GM06990 (cell line): ENCODE measurements around the gene ZPBP2.

Experiments
- DNase-seq: peaks from one replicate; pipeline ENCODE4 v3.0.0-alpha.2; 2011; ENCODE audit not compliant: insufficient read length; ENCODE audit errors: extremely low read depth
- H3K27me3 ChIP-seq: replicated peaks from 2 replicates; pipeline ENCODE4 v1.6.0; 2011; ENCODE audit warnings: low read length; ENCODE audit not compliant: control insufficient read depth, insufficient read depth
- H3K36me3 ChIP-seq: 2 replicates; pipeline ENCODE4 v1.5.1; 2011; ENCODE audit warnings: low read length; ENCODE audit not compliant: control insufficient read depth, insufficient read depth
- H3K4me3 ChIP-seq: replicated peaks from 2 replicates; pipeline ENCODE4 v1.5.1; 2011; ENCODE audit warnings: low read depth, mild to moderate bottlenecking, control low read depth, low read length
- TF ChIP-seq, protein P1 (sequence below): IDR thresholded peaks from 2 replicates; pipeline ENCODE4 v1.5.1; 2011; ENCODE audit warnings: low read length, control low read depth, mild to moderate bottlenecking, inconsistent platforms; ENCODE audit not compliant: insufficient read depth, poor library complexity, severe bottlenecking

Gene ZPBP2

DNA sequence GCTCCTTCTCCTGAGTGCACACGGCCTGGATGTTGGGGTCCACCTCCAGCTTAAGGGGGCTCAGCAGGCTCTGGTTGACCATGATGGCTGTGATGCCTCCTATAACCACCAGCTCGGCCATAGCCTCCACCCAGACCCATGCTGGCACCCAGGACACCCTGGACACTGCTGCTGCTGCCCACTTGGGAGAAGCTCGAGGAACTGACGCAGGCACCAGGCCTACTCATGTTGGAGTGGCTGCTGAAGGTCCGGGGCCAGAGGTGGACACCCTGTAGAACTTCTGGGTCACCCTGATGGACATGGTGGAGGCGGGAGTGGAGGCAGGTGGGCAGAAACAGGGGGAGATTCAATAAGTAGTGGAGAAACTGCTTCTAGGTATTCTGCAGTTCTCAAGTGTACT lies 31.9 kb upstream of the ZPBP2 start:
- peaks cover 24% of the 10 kb centered on the region for H3K36me3 ChIP-seq
- H3K27me3 ChIP-seq, result no peaks in the 10 kb centered on the region
- no peak for DNase-seq
- TF ChIP-seq, protein P1, sequence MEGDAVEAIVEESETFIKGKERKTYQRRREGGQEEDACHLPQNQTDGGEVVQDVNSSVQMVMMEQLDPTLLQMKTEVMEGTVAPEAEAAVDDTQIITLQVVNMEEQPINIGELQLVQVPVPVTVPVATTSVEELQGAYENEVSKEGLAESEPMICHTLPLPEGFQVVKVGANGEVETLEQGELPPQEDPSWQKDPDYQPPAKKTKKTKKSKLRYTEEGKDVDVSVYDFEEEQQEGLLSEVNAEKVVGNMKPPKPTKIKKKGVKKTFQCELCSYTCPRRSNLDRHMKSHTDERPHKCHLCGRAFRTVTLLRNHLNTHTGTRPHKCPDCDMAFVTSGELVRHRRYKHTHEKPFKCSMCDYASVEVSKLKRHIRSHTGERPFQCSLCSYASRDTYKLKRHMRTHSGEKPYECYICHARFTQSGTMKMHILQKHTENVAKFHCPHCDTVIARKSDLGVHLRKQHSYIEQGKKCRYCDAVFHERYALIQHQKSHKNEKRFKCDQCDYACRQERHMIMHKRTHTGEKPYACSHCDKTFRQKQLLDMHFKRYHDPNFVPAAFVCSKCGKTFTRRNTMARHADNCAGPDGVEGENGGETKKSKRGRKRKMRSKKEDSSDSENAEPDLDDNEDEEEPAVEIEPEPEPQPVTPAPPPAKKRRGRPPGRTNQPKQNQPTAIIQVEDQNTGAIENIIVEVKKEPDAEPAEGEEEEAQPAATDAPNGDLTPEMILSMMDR, result no peak
- H3K4me3 ChIP-seq, result no peak overlapping the region

DNA sequence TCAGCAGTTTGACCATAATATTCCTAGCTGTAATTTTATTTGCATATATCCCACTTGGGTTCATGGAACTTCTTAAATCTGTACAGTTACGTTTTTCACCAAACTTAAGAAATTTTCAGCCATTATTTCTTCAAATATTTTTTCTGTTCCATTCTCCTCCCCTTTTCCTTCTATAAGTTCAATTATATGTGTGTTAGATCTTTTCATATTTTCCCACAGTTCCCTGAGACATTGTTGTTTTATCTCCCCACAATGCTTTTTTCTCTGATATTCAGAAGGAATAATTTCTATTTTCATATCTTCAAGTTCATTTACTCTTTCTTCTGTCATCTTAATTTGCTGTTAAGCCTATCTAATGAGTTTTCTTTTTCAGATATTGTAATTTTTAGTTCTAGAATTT lies 29.9 kb upstream of the ZPBP2 start:
- H3K36me3 ChIP-seq, result peaks cover 26% of the 10 kb centered on the region
- no peaks in the 10 kb centered on the region for H3K27me3 ChIP-seq
- TF ChIP-seq, protein P1, result no peak
- DNase-seq, result no peak
- no peak overlapping the region for H3K4me3 ChIP-seq

DNA sequence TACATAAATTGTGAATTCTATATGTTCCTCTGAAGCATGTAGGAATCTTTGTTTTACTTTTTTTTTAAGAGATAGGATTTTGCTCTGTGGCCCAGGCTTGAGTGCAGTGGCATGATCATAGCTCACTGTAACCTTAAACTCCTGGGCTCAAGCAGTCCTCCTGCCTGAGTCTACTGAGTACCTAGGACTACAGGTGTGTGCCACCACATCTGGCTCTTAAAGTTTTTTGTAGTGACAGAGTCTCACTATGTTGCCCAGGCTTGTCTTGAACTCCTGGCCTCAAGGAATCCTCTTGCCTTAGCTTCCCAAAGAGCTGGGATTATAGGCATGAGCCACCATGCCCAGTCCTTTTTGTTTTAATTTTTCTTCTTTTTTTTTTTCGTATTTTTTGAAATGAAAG lies 29.2 kb upstream of the ZPBP2 start:
- H3K27me3 ChIP-seq, result no peaks in the 10 kb centered on the region
- no peak for DNase-seq
- peaks cover 26% of the 10 kb centered on the region for H3K36me3 ChIP-seq
- TF ChIP-seq, protein P1, result no peak
- H3K4me3 ChIP-seq, result no peak overlapping the region

DNA sequence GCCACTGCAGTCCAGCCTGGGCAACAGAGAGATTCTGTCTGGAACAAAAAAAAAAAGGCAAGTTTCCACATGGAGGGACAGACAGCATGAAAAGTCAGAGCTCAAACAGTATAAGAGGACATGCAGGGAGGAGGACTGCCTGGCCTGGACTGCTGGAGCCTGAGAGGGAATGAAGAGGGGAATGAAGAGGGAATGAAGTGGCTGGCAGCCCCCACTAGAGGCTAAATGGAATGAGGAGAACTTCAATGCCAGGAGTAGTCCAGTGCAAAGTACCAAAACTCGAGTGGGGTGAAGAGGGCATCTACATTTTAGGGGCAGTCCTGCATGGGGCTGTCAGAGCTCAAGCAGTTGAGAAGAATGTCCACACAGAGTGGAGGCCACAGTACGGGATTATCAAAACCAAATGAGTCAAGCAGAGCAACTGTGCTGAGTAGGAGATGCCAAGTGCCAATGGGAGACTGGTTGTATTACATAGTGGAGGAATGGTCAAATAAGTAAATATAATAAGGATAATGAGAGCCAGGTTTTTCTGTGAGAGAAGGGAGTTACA lies 26.8 kb upstream of the ZPBP2 start:
- TF ChIP-seq, protein P1, result no peak
- Histone ChIP-seq H3K27me3 (no peaks in the 10 kb centered on the region), H3K36me3 (peaks cover 14% of the 10 kb centered on the region), H3K4me3 (no peak overlapping the region)
- no peak for DNase-seq

DNA sequence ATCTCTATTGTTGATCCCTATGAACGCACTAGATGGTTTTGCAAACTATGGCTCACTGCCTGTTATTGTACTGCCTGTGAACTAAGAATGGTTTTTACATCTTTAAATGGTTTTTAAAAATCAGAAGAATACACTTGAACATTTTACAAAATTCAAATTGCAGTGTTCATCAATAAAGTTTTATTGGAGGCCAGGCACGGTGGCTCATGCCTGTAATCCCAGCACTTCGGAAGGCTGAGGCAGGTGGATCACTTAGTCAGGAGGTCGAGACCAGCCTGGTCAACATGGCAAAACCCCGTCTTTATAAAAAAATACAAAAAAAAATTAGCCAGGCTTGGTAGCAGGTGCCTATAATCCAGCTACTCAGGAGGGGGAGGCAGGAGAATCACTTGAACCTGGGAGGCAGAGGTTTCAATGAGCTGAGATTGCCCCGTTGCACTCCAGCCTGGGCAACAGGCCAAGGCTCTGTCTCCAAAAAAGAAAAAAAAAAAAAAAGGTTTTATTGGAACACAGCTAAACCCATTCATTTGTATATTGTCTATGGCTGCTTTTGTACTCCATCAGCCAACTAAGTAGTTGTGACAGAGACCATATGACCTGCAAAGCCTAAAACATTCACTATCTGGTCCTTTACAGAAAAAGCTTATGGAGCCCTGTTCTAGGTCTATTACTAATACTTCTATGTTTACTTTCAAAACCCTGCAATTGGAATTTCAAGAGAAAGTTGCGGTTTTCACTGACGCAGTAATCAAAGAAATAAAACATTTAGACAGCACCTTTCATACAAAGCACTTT lies 22.8 kb upstream of the ZPBP2 start:
- DNase-seq, result no peak
- H3K27me3 ChIP-seq, result no peaks in the 10 kb centered on the region
- TF ChIP-seq, protein P1, result no peak
- H3K36me3 ChIP-seq, result peaks cover 5% of the 10 kb centered on the region
- no peak overlapping the region for H3K4me3 ChIP-seq
